ENCODE results near the gene ADK.

- TF ChIP-seq POLR2A (IDR thresholded peaks at IDR 0.05) (no peak), POLR2AphosphoS5 (IDR thresholded peaks at IDR 0.05) (no peak), EP300 (IDR thresholded peaks at IDR 0.05) (no peak)
- TF ChIP-seq, protein P1, sequence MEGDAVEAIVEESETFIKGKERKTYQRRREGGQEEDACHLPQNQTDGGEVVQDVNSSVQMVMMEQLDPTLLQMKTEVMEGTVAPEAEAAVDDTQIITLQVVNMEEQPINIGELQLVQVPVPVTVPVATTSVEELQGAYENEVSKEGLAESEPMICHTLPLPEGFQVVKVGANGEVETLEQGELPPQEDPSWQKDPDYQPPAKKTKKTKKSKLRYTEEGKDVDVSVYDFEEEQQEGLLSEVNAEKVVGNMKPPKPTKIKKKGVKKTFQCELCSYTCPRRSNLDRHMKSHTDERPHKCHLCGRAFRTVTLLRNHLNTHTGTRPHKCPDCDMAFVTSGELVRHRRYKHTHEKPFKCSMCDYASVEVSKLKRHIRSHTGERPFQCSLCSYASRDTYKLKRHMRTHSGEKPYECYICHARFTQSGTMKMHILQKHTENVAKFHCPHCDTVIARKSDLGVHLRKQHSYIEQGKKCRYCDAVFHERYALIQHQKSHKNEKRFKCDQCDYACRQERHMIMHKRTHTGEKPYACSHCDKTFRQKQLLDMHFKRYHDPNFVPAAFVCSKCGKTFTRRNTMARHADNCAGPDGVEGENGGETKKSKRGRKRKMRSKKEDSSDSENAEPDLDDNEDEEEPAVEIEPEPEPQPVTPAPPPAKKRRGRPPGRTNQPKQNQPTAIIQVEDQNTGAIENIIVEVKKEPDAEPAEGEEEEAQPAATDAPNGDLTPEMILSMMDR (IDR thresholded peaks at IDR 0.05) = no peak
These were observed 300.3 kb downstream of the ADK start for GRCh38 chr10:74451127-74451829.

Measured in stomach (tissue), 4 donors.